ENCODE measurements around the gene THSD4.

THSD4 gene

GRCh38 chr15:71735385-71735757, 620.1 kb downstream of the THSD4 start:
- Mint-ChIP-seq H3K36me3 (ENCODE audit: low read depth) (no peaks in the 10 kb centered on the region), H3K4me1 (ENCODE audit: low read depth) (no peaks in the 10 kb centered on the region), H3K9me3 (no peaks in the 10 kb centered on the region), H3K4me3 (no peak overlapping the region), H3K27ac (no peak overlapping the region), H3K27me3 (no peaks in the 10 kb centered on the region)
- intact Hi-C loops (cut with micrococcal nuclease) = no loop called here

- no peaks in the 10 kb centered on the region for H3K36me3 Mint-ChIP-seq (ENCODE audit: low read depth)
- no peaks in the 10 kb centered on the region for H3K9me3 Mint-ChIP-seq
- intact Hi-C loops (cut with micrococcal nuclease) = no loop called here
- no peaks in the 10 kb centered on the region for H3K27me3 Mint-ChIP-seq
- H3K4me3 Mint-ChIP-seq = no peak overlapping the region
- no peaks in the 10 kb centered on the region for H3K4me1 Mint-ChIP-seq (ENCODE audit: low read depth)
- no peak overlapping the region for H3K27ac Mint-ChIP-seq
Observed at GRCh38 chr15:71736286-71736947, 621.1 kb downstream of the THSD4 start.

- no peak overlapping the region for H3K27ac Mint-ChIP-seq
Observed at GRCh38 chr15:71737761-71738160, 622.5 kb downstream of the THSD4 start.

GRCh38 chr15:71739355-71739754, 624.1 kb downstream of the THSD4 start:
- Mint-ChIP-seq H3K4me1 (ENCODE audit: low read depth) (no peaks in the 10 kb centered on the region), H3K36me3 (ENCODE audit: low read depth) (no peaks in the 10 kb centered on the region), H3K27me3 (no peaks in the 10 kb centered on the region), H3K4me3 (no peak overlapping the region), H3K9me3 (no peaks in the 10 kb centered on the region), H3K27ac (no peak overlapping the region)
- intact Hi-C loops (cut with micrococcal nuclease) = no loop called here

More at GRCh38 chr15:71737761-71738160, 622.5 kb downstream of the THSD4 start:
- Mint-ChIP-seq H3K4me3 (no peak overlapping the region), H3K9me3 (no peaks in the 10 kb centered on the region), H3K4me1 (ENCODE audit: low read depth) (no peaks in the 10 kb centered on the region), H3K27me3 (no peaks in the 10 kb centered on the region), H3K36me3 (ENCODE audit: low read depth) (no peaks in the 10 kb centered on the region)
- intact Hi-C loops (cut with micrococcal nuclease) = no loop called here

GRCh38 chr15:71742964-71743363, 627.7 kb downstream of the THSD4 start:
- Mint-ChIP-seq H3K27ac (no peak overlapping the region), H3K36me3 (ENCODE audit: low read depth) (no peaks in the 10 kb centered on the region), H3K4me3 (no peak overlapping the region), H3K9me3 (no peaks in the 10 kb centered on the region), H3K4me1 (ENCODE audit: low read depth) (no peaks in the 10 kb centered on the region), H3K27me3 (no peaks in the 10 kb centered on the region)
- intact Hi-C loops (cut with micrococcal nuclease) = no loop called here

GRCh38 chr15:71743861-71744382, 628.7 kb downstream of the THSD4 start:
- no peaks in the 10 kb centered on the region for H3K9me3 Mint-ChIP-seq

GRCh38 chr15:71746719-71747118, 631.4 kb downstream of the THSD4 start:
- Mint-ChIP-seq H3K27ac (no peak overlapping the region), H3K4me3 (no peak overlapping the region), H3K9me3 (no peaks in the 10 kb centered on the region), H3K4me1 (ENCODE audit: low read depth) (no peaks in the 10 kb centered on the region), H3K36me3 (ENCODE audit: low read depth) (no peaks in the 10 kb centered on the region), H3K27me3 (no peaks in the 10 kb centered on the region)
- intact Hi-C loops (cut with micrococcal nuclease) = no loop called here

More at GRCh38 chr15:71743861-71744382, 628.7 kb downstream of the THSD4 start:
- intact Hi-C loops (cut with micrococcal nuclease) = loop anchor here (1.0 to 2.0 kb wide), 2 partner anchors 57 to 412 kb away; no protein-coding TSS in a partner anchor
- no peaks in the 10 kb centered on the region for H3K36me3 Mint-ChIP-seq (ENCODE audit: low read depth)
- H3K27ac Mint-ChIP-seq = no peak overlapping the region
- H3K27me3 Mint-ChIP-seq = no peaks in the 10 kb centered on the region
- no peak overlapping the region for H3K4me3 Mint-ChIP-seq
- no peaks in the 10 kb centered on the region for H3K4me1 Mint-ChIP-seq (ENCODE audit: low read depth)

- Mint-ChIP-seq H3K27me3 (no peaks in the 10 kb centered on the region), H3K27ac (no peak overlapping the region), H3K9me3 (no peaks in the 10 kb centered on the region), H3K36me3 (ENCODE audit: low read depth) (no peaks in the 10 kb centered on the region), H3K4me3 (no peak overlapping the region), H3K4me1 (ENCODE audit: low read depth) (no peaks in the 10 kb centered on the region)
- intact Hi-C loops (cut with micrococcal nuclease) = no loop called here
Observed at GRCh38 chr15:71747128-71748083, 632.1 kb downstream of the THSD4 start.

- Mint-ChIP-seq H3K36me3 (ENCODE audit: low read depth) (no peaks in the 10 kb centered on the region), H3K27me3 (no peaks in the 10 kb centered on the region), H3K9me3 (no peaks in the 10 kb centered on the region), H3K4me1 (ENCODE audit: low read depth) (no peaks in the 10 kb centered on the region), H3K27ac (no peak overlapping the region), H3K4me3 (no peak overlapping the region)
- intact Hi-C loops (cut with micrococcal nuclease) = no loop called here
Observed at GRCh38 chr15:71748293-71748718, 633.0 kb downstream of the THSD4 start.

GRCh38 chr15:71749500-71749899, 634.2 kb downstream of the THSD4 start:
- Mint-ChIP-seq H3K4me1 (ENCODE audit: low read depth) (no peaks in the 10 kb centered on the region), H3K9me3 (no peaks in the 10 kb centered on the region), H3K27me3 (no peaks in the 10 kb centered on the region), H3K4me3 (no peak overlapping the region), H3K27ac (no peak overlapping the region), H3K36me3 (ENCODE audit: low read depth) (no peaks in the 10 kb centered on the region)
- intact Hi-C loops (cut with micrococcal nuclease) = no loop called here

- Mint-ChIP-seq H3K4me3 (no peak overlapping the region), H3K9me3 (no peaks in the 10 kb centered on the region), H3K27ac (no peak overlapping the region), H3K4me1 (ENCODE audit: low read depth) (no peaks in the 10 kb centered on the region), H3K27me3 (no peaks in the 10 kb centered on the region), H3K36me3 (ENCODE audit: low read depth) (no peaks in the 10 kb centered on the region)
- intact Hi-C loops (cut with micrococcal nuclease) = no loop called here
Observed at GRCh38 chr15:71752128-71752527, 636.9 kb downstream of the THSD4 start.

GRCh38 chr15:71752604-71753289, 637.5 kb downstream of the THSD4 start:
- Mint-ChIP-seq H3K27ac (no peak overlapping the region), H3K27me3 (no peaks in the 10 kb centered on the region), H3K36me3 (ENCODE audit: low read depth) (no peaks in the 10 kb centered on the region), H3K9me3 (no peaks in the 10 kb centered on the region), H3K4me3 (no peak overlapping the region), H3K4me1 (ENCODE audit: low read depth) (no peaks in the 10 kb centered on the region)
- intact Hi-C loops (cut with micrococcal nuclease) = no loop called here

- Mint-ChIP-seq H3K27me3 (no peaks in the 10 kb centered on the region), H3K4me1 (ENCODE audit: low read depth) (no peaks in the 10 kb centered on the region), H3K27ac (no peak overlapping the region), H3K9me3 (no peaks in the 10 kb centered on the region), H3K36me3 (ENCODE audit: low read depth) (no peaks in the 10 kb centered on the region), H3K4me3 (no peak overlapping the region)
- intact Hi-C loops (cut with micrococcal nuclease) = no loop called here
Observed at GRCh38 chr15:71753346-71753745, 638.1 kb downstream of the THSD4 start.

- intact Hi-C loops (cut with micrococcal nuclease) = no loop called here
- H3K36me3 Mint-ChIP-seq (ENCODE audit: low read depth) = no peaks in the 10 kb centered on the region
- H3K4me1 Mint-ChIP-seq (ENCODE audit: low read depth) = no peaks in the 10 kb centered on the region
- no peak overlapping the region for H3K27ac Mint-ChIP-seq
- H3K9me3 Mint-ChIP-seq = no peaks in the 10 kb centered on the region
- H3K27me3 Mint-ChIP-seq = no peaks in the 10 kb centered on the region
- H3K4me3 Mint-ChIP-seq = no peak overlapping the region
Observed at GRCh38 chr15:71754660-71755059, 639.4 kb downstream of the THSD4 start.
